HCT116 (cell line): ENCODE data around the gene C2orf92. TPM values are rescaled to one million over a fixed set of nuclear protein-coding genes. Genes with fewer than 3 reads are reported as not detected.

Source experiments
- ATAC-seq: fragments of 200-7000 bp; cut with Tn5 transposase; 2 replicates; pipeline ENCODE4 v1.9.1; 2020; ENCODE audit warnings: mild to moderate bottlenecking, moderate library complexity
- BruUV-seq: library from RNA; stranded (reverse); fragments of 400-500 nt; replicated peaks from 2 replicates; lab custom pipeline; 2021; lab: Mats Ljungman, UMichigan
- CTCF ChIA-PET: fragments of 300-600 bp; sonication (Branson Sonifier 250); formaldehyde crosslinking; loops from one replicate; lab custom pipeline; 2021; ENCODE audit warnings: antibody characterized with exemption; lab: Charles Lee
- POLR2A ChIA-PET: fragments of 300-600, 350-600 bp; sonication (Branson Sonifier 250); formaldehyde crosslinking; loops from one replicate; lab custom pipeline; 2021; ENCODE audit warnings: antibody characterized with exemption; lab: Charles Lee
- RAD21 ChIA-PET, 2 experiments: fragments of 300-600 bp; sonication (Branson Sonifier 250); formaldehyde crosslinking; loops; one replicate each; lab custom pipeline; 2023; ENCODE audit warnings: low total read pairs in 2 of 2; ENCODE audit not compliant: uncharacterized antibody in 2 of 2, unreplicated experiment in 2 of 2, low non-redundant PET in 1 of 2; lab: Charles Lee
- DNase-seq: peaks from one replicate; pipeline ENCODE4 v3.0.0-alpha.2; 2010; ENCODE audit warnings: low read depth, low spot score
- H2AFZ ChIP-seq: fragments of 200-600 bp; shearing (Covaris generic), sonication (generic); 2 replicates; pipeline ENCODE4 v1.6.1; 2017; ENCODE audit warnings: low read depth, mixed run types, mixed read lengths, antibody characterized with exemption, low read length; ENCODE audit not compliant: poor library complexity, severe bottlenecking
- H3K27ac ChIP-seq: 2 replicates; pipeline ENCODE4 v1.5.1; 2012; ENCODE audit warnings: low read depth, low read length
- H3K27me3 ChIP-seq: fragments of 200-600 bp; sonication (generic); 2 replicates; pipeline ENCODE4 v1.6.1; 2016; ENCODE audit warnings: mixed run types, low read length, mixed read lengths; ENCODE audit not compliant: insufficient read depth
- H3K36me3 ChIP-seq, 2 experiments: fragments of 200-500 bp in 1 of 2; fragments of 200-600 bp in 1 of 2; sonication (Bioruptor generic) in 1 of 2; sonication (generic) in 1 of 2; 2 replicates each; pipeline versions ENCODE4 v1.5.1 to v1.6.1; 2014 to 2016; ENCODE audit warnings: low read length in 2 of 2, inconsistent platforms in 1 of 2, mixed read lengths in 1 of 2, mixed run types in 1 of 2; ENCODE audit not compliant: insufficient read depth in 2 of 2, control insufficient read depth in 1 of 2
- H3K4me1 ChIP-seq, 2 experiments: fragments of 200-600 bp in 1 of 2; sonication (generic) in 1 of 2; 2 replicates each; pipeline versions ENCODE4 v1.5.1 to v1.6.1; 2012 to 2017; ENCODE audit warnings: low read length in 2 of 2, inconsistent platforms in 1 of 2, mild to moderate bottlenecking in 1 of 2, mixed read lengths in 1 of 2, mixed run types in 1 of 2, moderate library complexity in 1 of 2; ENCODE audit not compliant: insufficient read depth in 2 of 2, control insufficient read depth in 1 of 2
- H3K4me2 ChIP-seq: fragments of 200-600 bp; sonication (generic); 2 replicates; pipeline ENCODE4 v1.6.1; 2017; ENCODE audit warnings: mixed run types, low read length, mixed read lengths
- H3K4me3 ChIP-seq, 2 experiments: fragments of 200-600 bp in 1 of 2; sonication (generic) in 1 of 2; replicated peaks in 1 of 2; 2 replicates each; pipeline ENCODE4 v1.5.1; 2011 to 2016; ENCODE audit warnings: low read length in 2 of 2, control low read depth in 1 of 2, low read depth in 1 of 2, mild to moderate bottlenecking in 1 of 2, mixed read lengths in 1 of 2, mixed run types in 1 of 2
- H3K79me2 ChIP-seq: fragments of 200-600 bp; sonication (generic); 2 replicates; pipeline ENCODE4 v1.6.1; 2017; ENCODE audit warnings: mild to moderate bottlenecking, mixed run types, low read length, moderate library complexity, mixed read lengths; ENCODE audit not compliant: insufficient read depth
- H3K9ac ChIP-seq: fragments of 200-600 bp; sonication (generic); 2 replicates; pipeline ENCODE4 v1.6.1; 2016; ENCODE audit warnings: low read length, mixed read lengths
- H3K9me2 ChIP-seq: fragments of 200-600 bp; sonication (generic), shearing (Covaris generic); 2 replicates; pipeline ENCODE4 v1.6.1; 2017; ENCODE audit warnings: mixed run types, mild to moderate bottlenecking, moderate library complexity; ENCODE audit not compliant: insufficient read depth
- H3K9me3 ChIP-seq, 2 experiments: fragments of 200-500 bp in 1 of 2; fragments of 200-600 bp in 1 of 2; sonication (Bioruptor generic) in 1 of 2; sonication (generic) in 1 of 2; 2 replicates each; pipeline ENCODE4 v1.6.1; 2014 to 2017; ENCODE audit warnings: low read length in 2 of 2, mixed read lengths in 2 of 2, inconsistent platforms in 1 of 2, low read depth in 1 of 2, mild to moderate bottlenecking in 1 of 2, mixed run types in 1 of 2, moderate library complexity in 1 of 2; ENCODE audit not compliant: control insufficient read depth in 1 of 2, insufficient read depth in 1 of 2
- H4K20me1 ChIP-seq: fragments of 200-600 bp; sonication (generic), shearing (Covaris generic); 2 replicates; pipeline ENCODE4 v1.6.1; 2017; ENCODE audit warnings: mixed run types, mild to moderate bottlenecking, moderate library complexity; ENCODE audit not compliant: insufficient read depth
- CEBPB ChIP-seq: IDR thresholded peaks from 2 replicates; pipeline ENCODE4 v1.6.1; 2012; ENCODE audit warnings: low read depth
- FOSL1 ChIP-seq: IDR thresholded peaks from 2 replicates; pipeline ENCODE4 v1.6.1; 2012; ENCODE audit warnings: low read depth
- POLR2A ChIP-seq: IDR thresholded peaks from 2 replicates; pipeline ENCODE4 v1.7.0; 2011; ENCODE audit warnings: borderline replicate concordance; ENCODE audit not compliant: insufficient read depth, insufficient read length; ENCODE audit errors: extremely low read depth
- SIN3A ChIP-seq: IDR thresholded peaks from 2 replicates; pipeline ENCODE4 v1.6.1; 2012; ENCODE audit warnings: low read depth
- ZFX ChIP-seq: fragments of 450-650 bp; IDR thresholded peaks from 2 replicates; pipeline ENCODE4 v1.6.1; 2017
- intact Hi-C: fragments of 100-400 bp; cut with micrococcal nuclease; formaldehyde crosslinking; loops from 2 replicates; pipeline ENCODE4 v1.10.0; 2022
- total RNA-seq: library from RNA; stranded (reverse); gene quantifications from one replicate; pipeline ENCODE4 v1.2.1, GENCODE V29; 2021; ENCODE audit not compliant: unreplicated experiment
- TF ChIP-seq, protein P1 (sequence below): IDR thresholded peaks from 2 replicates; pipeline ENCODE4 v1.6.1; 2012; ENCODE audit warnings: low read depth
- TF ChIP-seq, protein P2 (sequence below): IDR thresholded peaks from 2 replicates; pipeline ENCODE4 v1.6.1; 2012

Gene C2orf92
- total RNA-seq, 1 experiment from 2014 or later: 3.0 TPM

DNA sequence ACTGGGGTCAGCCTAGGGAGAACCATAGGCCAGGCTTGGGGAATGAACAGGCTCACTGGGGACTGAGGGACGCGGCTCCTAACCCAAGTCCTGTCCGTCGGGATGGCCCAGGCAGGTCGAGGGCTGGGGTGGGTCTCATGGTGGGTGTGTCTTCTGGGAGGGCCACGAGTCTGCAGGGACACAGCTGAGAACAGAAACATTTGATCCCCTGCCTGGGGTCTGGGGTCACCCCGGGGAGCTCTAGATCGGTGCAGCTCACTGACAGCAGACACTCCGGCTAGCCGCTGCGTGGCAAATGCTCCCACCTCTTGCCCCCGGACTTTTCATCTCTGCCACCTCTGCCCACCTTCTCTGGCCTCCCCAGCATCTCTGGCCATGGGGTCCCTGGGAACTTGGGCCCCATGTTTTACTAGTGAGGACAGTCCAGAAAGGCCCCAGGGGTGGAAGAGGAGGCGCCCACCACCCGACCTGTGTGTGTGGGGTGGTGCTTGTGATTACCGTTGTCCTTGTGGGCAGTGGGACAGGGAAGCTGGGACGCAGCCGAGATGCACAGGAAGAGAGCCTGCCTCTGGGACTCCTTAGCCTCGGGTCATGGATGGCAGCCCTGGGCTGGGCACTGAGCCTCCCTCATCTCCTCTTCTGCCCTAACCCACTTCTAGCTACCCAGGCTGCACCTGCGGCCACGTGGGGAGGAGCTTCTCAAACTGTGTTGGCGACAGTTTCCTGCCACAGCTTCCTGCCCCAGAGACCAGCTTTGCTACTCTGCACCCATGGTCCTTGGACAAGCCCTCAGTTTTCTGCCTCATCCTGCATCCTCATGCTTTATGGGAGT, 48.8 kb downstream of the C2orf92 start:
- Histone ChIP-seq H3K27ac (no peak overlapping the region), H3K4me2 (no peak overlapping the region), H3K9me2 (no peaks in the 10 kb centered on the region), H3K4me3 (no peak overlapping the region), H3K27me3 (no peaks in the 10 kb centered on the region), H3K4me1 (no peaks in the 10 kb centered on the region), H3K36me3 (no peaks in the 10 kb centered on the region), H3K9ac (no peak overlapping the region), H4K20me1 (no peaks in the 10 kb centered on the region), H2AFZ (no peak overlapping the region), H3K9me3 (no peaks in the 10 kb centered on the region), H3K79me2 (no peaks in the 10 kb centered on the region)
- POLR2A ChIA-PET: no interaction called here
- intact Hi-C loops: no loop called here
- CTCF ChIA-PET: no interaction called here
- RAD21 ChIA-PET: no interaction called here
- ATAC-seq (no peak), DNase-seq (no peak)
- TF ChIP-seq SIN3A (no peak), CEBPB (no peak), FOSL1 (no peak), ZFX (no peak), POLR2A (no peak)
- TF ChIP-seq, protein P1, sequence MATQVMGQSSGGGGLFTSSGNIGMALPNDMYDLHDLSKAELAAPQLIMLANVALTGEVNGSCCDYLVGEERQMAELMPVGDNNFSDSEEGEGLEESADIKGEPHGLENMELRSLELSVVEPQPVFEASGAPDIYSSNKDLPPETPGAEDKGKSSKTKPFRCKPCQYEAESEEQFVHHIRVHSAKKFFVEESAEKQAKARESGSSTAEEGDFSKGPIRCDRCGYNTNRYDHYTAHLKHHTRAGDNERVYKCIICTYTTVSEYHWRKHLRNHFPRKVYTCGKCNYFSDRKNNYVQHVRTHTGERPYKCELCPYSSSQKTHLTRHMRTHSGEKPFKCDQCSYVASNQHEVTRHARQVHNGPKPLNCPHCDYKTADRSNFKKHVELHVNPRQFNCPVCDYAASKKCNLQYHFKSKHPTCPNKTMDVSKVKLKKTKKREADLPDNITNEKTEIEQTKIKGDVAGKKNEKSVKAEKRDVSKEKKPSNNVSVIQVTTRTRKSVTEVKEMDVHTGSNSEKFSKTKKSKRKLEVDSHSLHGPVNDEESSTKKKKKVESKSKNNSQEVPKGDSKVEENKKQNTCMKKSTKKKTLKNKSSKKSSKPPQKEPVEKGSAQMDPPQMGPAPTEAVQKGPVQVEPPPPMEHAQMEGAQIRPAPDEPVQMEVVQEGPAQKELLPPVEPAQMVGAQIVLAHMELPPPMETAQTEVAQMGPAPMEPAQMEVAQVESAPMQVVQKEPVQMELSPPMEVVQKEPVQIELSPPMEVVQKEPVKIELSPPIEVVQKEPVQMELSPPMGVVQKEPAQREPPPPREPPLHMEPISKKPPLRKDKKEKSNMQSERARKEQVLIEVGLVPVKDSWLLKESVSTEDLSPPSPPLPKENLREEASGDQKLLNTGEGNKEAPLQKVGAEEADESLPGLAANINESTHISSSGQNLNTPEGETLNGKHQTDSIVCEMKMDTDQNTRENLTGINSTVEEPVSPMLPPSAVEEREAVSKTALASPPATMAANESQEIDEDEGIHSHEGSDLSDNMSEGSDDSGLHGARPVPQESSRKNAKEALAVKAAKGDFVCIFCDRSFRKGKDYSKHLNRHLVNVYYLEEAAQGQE: no peak
- TF ChIP-seq, protein P2, sequence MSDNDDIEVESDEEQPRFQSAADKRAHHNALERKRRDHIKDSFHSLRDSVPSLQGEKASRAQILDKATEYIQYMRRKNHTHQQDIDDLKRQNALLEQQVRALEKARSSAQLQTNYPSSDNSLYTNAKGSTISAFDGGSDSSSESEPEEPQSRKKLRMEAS: no peak
- no TSS peak for BruUV-seq
